Measurements from ENCODE around the gene TXN2. TPM values are rescaled to one million over a fixed set of nuclear protein-coding genes. Genes with fewer than 3 reads are reported as not detected.

TXN2 gene
- total RNA-seq, 1 experiment from 2014 or later = 58.6 TPM

DNA sequence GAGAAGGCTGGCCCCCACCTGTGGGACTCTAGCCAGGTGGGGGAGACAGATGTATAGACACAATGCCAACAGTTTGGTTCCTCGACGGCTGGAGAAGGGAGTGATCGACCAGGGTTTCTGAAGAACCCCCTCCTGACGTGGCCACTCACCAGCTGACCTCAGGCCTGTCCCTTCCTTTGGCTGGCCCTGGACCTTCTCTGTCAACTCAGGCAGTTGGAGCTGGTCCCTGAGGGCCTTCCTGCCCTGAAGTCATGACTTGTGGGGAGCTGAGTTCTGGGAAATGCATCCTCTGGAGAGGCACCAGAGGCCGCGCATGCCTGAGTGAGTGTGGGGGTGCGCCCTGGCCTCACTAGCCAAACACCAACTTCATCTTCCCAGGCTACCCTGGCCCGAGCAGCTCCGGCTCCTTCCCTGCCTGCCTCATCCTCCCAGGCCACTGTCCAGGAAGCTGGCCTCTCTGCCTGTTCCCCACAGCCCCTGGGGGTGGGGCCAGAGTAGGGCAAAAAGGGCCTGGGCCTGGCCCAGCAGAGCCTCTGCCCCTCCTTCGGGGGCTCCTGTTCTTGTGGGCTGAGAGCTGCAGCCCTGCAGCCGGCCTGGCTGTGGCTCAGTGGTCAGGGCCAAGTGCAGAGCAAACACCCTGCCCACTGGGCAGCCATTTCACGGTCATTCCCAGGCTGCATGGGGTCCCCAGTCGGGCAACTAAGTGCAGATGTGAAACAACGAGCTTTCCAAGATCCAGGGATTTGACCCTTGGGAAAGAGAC is 23.6 kb downstream of the TXN2 start:
- Histone ChIP-seq H3K14ac (ENCODE audit: insufficient read depth, low read length) (peak overlapping the region; percentile 21), H3K27me3 (ENCODE audit: insufficient read depth, low read length) (no peaks in the 10 kb centered on the region), H3K27ac (ENCODE audit: insufficient read length, low read depth, low read length) (no peak overlapping the region), H2BK15ac (ENCODE audit: low read depth, low read length) (peak overlapping the region; percentile 98; the same call in 1 of the 2 replicates), H2BK20ac (ENCODE audit: low read depth, low read length, poor library complexity, severe bottlenecking) (no peak overlapping the region), H3K23ac (ENCODE audit: insufficient read length, low read depth, low read length) (no peak overlapping the region), H3K23me2 (ENCODE audit: insufficient read length, low read depth, low read length, poor library complexity, severe bottlenecking) (peaks cover 9% of the 10 kb centered on the region), H2BK120ac (ENCODE audit: low read depth, low read length, poor library complexity, severe bottlenecking) (no peak overlapping the region), H3K4me1 (ENCODE audit: insufficient read depth, low read length) (peaks cover 2% of the 10 kb centered on the region), H3K9me3 (ENCODE audit: control insufficient read depth, low read depth, low read length) (no peaks in the 10 kb centered on the region), H2AK5ac (ENCODE audit: insufficient read length, low read length) (no peak overlapping the region), H4K20me1 (ENCODE audit: control insufficient read depth, insufficient read depth, insufficient read length) (no peaks in the 10 kb centered on the region), H3T11ph (ENCODE audit: low read length) (no peak overlapping the region), H3K4ac (ENCODE audit: low read depth, low read length) (0 out of 2 replicates have a peak overlapping the region, but pooled peaks have one; percentile 24), H3K4me2 (ENCODE audit: insufficient read depth, insufficient read length, low read length) (no peak overlapping the region), H4K91ac (ENCODE audit: insufficient read length, low read depth, low read length) (no peak overlapping the region), H3K18ac (ENCODE audit: insufficient read length, low read depth, low read length) (peak overlapping the region; percentile 10), H4K8ac (replicated peaks; ENCODE audit: insufficient read length, low read depth, low read length) (no peak overlapping the region), H2BK12ac (ENCODE audit: insufficient read length, low read depth, low read length) (no peak overlapping the region), H3K79me2 (ENCODE audit: insufficient read depth, low read length) (no peaks in the 10 kb centered on the region), H2AFZ (ENCODE audit: low read length) (no peak overlapping the region), H2BK5ac (ENCODE audit: insufficient read length, low read length) (no peak overlapping the region), H4K5ac (ENCODE audit: insufficient read length, low read depth, low read length) (peak overlapping the region; percentile 28), H3K56ac (ENCODE audit: insufficient read length, low read depth, low read length) (no peak overlapping the region), H3K9ac (ENCODE audit: extremely low read depth, insufficient read length, low read length) (no peak overlapping the region), H3K79me1 (ENCODE audit: insufficient read depth, low read depth, low read length, poor library complexity, severe bottlenecking) (no peaks in the 10 kb centered on the region)
- Mint-ChIP-seq H3K4me3 (no peak overlapping the region), H3K4me1 (peaks cover 39 to 50% of the 10 kb centered on the region in 2 experiments), H3K9me3 (no peaks in the 10 kb centered on the region; a peak in 2 of 5 replicates), H3K27ac (no peak overlapping the region), H3K27me3 (ENCODE audit: low read depth) (peaks cover 4% of the 10 kb centered on the region; the same call in 1 of the 2 replicates), H3K36me3 (ENCODE audit: insufficient read depth in 1 of 3, low read depth in 3 of 3) (no peaks in the 10 kb centered on the region; a peak in 1 of 7 replicates)
- peak; percentile 58 for DNase-seq
- TF ChIP-seq, protein P1, sequence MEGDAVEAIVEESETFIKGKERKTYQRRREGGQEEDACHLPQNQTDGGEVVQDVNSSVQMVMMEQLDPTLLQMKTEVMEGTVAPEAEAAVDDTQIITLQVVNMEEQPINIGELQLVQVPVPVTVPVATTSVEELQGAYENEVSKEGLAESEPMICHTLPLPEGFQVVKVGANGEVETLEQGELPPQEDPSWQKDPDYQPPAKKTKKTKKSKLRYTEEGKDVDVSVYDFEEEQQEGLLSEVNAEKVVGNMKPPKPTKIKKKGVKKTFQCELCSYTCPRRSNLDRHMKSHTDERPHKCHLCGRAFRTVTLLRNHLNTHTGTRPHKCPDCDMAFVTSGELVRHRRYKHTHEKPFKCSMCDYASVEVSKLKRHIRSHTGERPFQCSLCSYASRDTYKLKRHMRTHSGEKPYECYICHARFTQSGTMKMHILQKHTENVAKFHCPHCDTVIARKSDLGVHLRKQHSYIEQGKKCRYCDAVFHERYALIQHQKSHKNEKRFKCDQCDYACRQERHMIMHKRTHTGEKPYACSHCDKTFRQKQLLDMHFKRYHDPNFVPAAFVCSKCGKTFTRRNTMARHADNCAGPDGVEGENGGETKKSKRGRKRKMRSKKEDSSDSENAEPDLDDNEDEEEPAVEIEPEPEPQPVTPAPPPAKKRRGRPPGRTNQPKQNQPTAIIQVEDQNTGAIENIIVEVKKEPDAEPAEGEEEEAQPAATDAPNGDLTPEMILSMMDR (conservative IDR thresholded peaks at IDR 0.05) = no peak
- no CpG with 5 or more reads among the region's 14 CpGs for whole genome bisulfite sequencing (ENCODE audit: extremely low coverage, insufficient read length, low lambda C conversion rate)
